Measurements from ENCODE around the gene NPRL2.

Gene NPRL2

DNA sequence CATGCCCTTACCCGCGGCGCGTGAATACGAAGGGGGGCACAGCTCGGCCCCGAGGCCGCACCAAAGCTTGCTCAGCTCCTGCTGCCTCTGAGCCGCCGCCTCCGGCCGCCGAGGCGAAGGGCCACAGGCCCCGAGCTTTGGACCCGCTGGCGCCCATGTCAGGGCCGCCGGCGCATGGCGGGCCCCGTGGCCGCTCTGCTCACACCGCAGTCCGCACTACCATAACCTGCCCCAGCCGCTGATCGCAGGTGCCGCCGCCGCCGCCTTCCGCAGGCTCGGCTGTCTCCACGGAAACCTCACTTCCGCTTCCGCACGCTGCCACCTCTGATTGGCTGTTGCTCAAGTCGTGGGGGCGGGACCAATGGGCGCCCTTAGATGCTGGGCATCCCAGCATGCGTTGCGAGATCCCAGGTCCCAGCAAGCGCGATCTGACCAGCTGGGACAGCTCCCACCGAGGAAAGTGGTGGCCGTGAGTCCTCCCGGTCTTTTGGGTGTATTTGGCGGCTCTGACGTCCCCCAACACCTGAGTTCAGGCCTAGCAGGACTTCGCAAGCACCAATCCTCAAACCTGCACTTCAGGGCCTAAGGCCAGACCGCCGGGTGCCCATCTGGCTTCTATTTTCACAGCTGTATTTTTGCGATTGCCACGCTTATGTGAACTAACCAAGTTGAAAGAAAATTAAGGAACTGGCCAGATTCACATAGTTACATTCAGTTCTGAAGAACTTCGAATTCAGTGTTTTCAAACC lies 22.5 kb downstream of the NPRL2 start, which contains the start of gene TUSC2:
TSS of gene TUSC2 (minus strand) at position 281 of the 749 bp plus-strand sequence. CDS start at position 157, 124 bp downstream.
- peak; percentile 87 to 91 for DNase-seq (ENCODE audit: low read depth in 2 of 2, low spot score in 1 of 2)

DNA sequence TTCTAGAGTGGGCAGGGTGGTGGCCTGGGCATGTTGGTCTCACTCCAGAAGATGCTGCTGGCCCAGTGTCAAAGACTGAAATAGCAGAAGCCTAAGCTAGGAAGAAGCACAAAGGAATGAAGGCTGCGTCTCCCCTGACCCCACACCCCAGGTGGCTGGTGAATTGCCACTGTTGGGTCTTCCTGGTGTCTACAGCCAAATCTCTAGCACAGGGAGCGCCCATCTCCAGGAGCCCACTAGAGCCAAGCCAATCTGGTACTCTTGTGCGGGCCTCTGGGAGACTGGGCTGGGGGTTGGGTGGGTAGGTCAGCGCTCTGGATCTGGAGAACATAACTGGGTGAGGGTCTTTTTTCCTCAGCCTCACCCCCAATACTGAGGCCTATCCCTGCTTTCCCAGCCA lies 23.4 kb downstream of the NPRL2 start:
- DNase-seq (ENCODE audit: low read depth in 2 of 2, low spot score in 1 of 2): no peak

DNA sequence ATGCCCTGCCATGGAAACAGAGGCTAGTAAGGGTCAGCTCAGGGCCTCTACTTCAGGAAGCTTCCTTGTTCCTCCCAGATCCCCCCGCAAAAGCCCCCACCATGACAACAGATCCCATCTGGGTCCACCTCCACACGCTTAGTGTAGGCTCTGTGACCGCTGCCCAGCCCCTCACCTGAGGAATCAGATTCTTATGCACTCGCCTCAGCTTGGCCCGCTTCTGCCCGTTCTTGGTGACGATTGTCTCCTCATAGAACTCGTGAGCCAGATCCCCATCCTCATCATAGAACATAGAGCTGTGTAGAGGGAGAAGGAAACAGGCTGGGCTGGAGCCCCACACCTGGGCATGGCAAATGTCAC lies 24.4 kb downstream of the NPRL2 start:
- no peak for DNase-seq (ENCODE audit: low read depth in 2 of 2, low spot score in 1 of 2)

DNA sequence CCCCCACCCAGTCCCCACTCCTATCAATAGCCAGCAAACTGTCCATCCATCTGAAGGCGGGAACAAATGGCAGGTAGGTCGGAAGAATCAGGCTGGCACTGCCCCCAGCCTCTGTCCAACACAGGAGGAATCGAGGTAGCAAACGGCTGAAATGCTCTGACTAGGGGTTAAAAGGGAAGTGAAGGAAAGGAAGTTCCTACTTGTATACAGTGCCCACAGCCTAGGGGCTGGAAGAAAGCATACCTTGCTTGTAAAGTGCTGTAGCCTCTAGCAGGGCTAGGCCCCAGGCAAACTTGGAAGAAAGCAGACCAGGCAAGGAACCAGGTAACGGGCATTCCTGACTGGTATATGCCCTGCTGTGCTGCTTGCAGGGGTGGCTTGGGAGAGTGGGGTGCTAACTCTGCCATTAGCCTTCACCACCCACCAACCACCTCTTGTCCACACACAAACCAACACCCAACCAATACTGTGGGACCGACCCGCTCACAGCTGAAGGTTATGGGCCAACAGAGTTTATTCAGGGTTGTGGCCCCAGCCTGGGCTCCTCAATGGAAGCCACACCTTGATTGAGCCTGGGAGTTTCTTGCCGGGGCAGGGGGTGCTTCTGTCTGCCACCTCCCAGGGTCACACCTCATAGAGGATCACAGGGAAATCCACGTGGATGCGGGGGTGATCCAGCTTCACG lies 24.9 kb downstream of the NPRL2 start:
- DNase-seq (ENCODE audit: low read depth in 2 of 2, low spot score in 1 of 2): no peak

DNA sequence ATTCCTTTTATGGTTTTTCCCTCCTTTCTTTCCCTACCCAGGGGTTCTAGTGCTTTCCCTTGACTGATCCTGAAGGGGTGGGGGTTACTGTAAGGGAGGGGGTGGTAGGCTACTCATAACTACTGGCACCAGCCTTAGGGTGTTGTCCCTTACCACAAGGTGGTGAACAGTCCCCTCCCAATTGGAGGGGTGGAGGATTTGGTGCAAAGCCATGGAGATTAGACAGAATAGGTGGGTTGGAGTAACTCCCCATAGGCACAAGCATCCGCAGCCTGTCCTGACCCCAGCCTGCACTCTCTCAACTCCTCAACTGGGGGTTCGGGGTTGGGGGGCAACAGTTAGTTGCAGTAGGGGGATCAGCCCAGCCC lies 25.5 kb downstream of the NPRL2 start:
- DNase-seq (ENCODE audit: low read depth in 2 of 2, low spot score in 1 of 2): no peak

DNA sequence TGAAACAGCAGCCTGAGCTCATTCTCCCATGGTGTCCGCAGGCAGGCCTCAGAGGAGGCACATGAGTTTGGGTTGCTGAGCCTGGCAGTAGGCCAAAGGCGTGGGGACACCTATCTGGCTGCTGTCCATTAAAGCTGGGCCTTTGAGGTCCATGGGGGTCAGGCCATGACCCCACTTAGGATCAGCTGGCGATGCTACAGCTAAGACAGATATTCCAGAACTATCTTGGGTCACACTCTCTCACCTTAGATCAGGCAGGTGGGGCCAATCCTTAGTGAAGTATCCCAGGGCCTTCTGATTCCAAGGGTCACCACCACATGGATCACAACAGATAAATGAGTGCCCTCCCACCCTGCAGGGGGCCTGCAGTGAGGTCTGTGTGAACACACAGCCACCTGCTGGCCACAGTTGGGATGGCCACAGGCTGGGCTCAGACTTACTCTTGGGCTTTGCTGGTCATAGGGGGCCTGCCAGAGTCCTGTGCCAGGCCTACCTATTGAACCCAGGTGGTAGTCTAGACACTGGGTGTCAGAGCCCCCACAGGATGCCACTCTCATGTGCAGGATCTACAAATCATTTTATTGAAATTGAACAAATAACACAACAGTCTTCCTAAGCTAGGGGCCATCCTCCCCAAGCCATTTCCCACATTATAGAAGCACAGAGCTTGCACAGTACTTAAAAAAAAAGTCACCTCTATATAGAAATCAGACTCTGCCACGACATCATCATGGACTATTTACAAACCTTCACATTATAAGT lies 26.0 kb downstream of the NPRL2 start:
- no peak for DNase-seq (ENCODE audit: low read depth in 2 of 2, low spot score in 1 of 2)

DNA sequence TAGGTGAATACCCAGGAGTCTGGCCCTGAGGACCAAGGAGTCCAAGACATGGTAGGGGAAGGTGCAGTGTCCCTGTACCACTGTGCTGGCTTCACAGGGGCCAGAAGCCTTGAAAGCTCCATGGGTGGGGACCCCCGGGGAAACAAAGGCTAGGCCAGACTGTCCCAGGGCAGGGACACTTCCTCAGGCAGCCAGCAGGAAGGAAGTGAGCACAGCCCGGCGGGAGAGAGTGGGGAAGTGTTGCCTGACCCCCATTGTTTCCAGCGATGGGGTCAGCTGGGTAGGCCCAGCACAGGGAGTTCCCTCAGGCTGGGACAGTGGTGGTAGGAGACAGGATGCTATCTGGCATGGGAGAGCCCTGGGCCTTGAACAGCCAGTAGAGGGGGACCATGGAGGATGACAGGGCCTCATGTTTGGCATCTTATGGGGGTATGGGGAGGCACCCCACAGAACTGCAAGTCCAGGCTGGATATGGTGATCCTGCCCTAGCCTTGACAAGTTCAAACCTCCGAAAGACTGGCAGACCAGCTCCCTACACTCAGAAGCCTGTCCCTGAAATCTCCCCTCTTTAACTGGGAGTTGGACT lies 26.9 kb downstream of the NPRL2 start:
- DNase-seq (ENCODE audit: low read depth in 2 of 2, low spot score in 1 of 2): no peak

DNA sequence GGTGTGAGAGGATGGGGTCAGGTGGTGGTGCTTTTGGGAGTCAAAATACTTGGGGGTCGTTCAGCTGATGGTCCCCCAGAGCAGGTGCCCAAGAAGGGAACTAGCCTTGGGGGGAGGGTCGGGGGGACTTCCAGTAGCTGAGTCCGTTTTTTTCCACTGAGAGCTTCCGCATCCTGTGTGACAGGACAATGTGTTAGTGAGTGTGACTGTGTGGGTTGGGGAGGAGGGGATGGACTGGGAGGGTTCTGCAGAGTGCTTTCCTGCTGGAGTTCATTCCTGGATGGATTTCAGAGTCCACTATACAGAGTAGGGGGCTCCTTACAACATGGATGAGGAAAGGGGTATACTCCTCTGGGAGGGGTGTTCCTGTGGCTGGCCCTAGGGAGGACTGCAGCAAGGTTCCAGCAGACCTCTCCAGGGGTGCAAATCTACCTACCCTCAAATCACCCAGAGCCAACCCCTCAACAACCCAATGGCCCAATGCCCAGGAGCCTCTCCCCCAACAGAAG lies 27.4 kb downstream of the NPRL2 start:
- no peak for DNase-seq (ENCODE audit: low read depth in 2 of 2, low spot score in 1 of 2)

DNA sequence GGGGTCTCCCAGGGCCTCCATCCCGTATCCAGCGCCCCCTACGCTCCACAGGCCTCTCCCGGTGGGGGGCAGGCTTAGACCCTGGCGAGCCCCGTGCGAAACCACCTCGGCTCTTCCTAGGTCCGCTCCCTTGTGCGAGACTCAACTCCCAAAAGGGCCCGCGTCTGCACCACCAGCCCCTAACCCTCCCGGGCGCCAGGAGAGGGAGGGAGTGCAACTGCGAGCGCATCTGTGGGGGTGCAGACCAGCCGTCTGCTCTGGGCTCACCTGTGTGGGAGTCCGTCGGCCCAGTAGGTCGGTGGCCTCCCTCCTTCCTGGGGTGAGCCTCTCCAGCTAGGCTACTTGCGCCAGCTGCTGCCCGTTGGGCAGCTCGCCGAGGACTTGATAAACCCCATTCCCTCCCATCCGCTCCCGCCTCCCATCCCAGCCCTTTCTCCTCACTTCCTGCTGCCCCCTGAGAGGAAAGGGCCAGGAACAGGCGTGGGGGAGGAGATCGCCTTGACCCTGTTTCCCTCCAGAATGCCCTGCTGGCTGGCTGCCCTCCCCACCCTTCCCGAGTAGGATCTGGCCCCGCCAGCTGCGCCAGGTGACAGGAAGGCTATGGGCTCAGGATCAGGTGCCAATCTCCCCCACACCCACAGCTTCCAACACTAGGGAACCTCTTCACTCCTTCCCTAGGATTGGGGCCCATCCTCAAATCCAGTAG lies 28.0 kb downstream of the NPRL2 start, which contains the start of gene HYAL2:
TSS of gene HYAL2 (minus strand) at position 360 of the 706 bp plus-strand sequence. CDS start 2,256 bp downstream, outside the sequence.
- DNase-seq (ENCODE audit: low read depth in 2 of 2, low spot score in 1 of 2): no peak

DNA sequence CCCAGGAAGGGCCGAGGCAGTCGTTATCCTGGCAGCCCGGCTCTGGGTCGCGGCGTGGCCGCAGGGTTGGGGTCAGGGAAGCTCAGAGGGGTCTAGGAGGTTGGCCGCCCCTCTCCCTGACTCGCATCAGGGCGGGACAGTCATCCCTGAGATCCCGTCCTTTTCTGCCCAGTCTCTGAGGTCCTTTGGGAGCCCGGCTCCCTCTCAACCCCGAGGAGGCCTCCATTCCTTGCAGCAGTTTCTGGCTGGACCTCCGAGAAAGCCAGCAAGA lies 28.5 kb downstream of the NPRL2 start:
- no peak for DNase-seq (ENCODE audit: low read depth in 2 of 2, low spot score in 1 of 2)

DNA sequence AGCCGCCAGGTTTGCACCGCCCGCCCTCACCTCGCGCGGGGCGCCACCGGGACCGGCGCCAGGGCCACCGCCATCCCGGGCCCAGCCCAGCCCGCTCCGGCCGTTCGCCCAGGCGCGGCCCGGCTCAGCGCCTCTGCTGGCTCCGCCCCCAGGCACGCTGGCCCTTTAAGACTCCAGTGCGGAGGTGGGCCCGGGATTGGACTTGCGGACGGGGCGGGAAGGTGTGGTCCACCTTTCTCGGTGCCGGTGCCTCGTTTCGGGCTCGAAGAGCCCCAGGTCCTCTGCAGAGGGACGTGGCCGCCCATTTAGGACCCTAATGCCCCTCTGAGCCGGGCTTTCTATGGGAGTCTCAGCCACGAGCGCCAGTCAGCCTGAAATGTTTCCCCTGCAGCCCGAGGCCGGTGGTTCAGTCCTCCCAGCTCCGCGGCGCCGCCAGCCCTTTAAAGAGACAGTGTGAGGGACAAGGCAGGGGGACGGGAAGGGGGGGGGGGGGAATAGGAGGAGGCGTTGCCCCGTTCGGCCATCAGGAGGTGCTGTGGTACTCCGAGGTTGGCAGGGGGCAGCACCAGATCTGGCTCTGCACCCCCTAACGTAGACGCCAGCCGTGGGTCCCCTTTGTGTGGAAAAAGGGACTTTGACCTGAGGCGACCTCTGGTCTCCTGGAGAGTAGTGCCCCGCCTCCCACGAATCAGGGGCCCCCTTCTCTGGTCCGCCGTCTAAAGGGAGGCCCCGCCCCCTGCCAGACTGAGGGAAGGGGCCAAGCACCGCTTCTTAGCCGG lies 29.1 kb downstream of the NPRL2 start:
- DNase-seq (ENCODE audit: low read depth in 2 of 2, low spot score in 1 of 2): peak; percentile 52 to 63

DNA sequence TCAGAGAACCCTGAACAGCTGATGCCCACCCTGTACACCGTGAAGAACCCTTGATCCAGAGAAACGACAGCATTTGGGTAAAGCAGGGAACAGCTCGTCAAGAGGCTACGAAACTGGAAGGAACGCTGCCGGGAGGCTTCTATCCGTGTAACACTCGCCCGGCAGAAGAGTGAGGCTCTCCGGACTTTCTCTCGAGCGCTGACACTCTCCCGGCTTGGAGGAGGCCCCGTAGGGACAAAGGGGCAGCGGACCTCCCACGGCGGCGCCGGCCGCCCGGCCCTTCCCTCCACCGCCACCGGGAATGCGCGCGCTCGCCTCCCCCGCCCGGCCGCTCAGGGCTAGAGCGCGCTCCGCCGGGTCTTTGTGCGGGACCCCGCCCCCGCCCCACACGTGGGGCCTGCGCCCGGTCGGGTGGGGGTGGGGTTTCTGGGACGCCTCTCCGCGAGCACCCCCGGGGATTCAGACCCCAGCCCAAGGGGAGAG lies 29.7 kb downstream of the NPRL2 start:
- no peak for DNase-seq (ENCODE audit: low read depth in 2 of 2, low spot score in 1 of 2)

DNA sequence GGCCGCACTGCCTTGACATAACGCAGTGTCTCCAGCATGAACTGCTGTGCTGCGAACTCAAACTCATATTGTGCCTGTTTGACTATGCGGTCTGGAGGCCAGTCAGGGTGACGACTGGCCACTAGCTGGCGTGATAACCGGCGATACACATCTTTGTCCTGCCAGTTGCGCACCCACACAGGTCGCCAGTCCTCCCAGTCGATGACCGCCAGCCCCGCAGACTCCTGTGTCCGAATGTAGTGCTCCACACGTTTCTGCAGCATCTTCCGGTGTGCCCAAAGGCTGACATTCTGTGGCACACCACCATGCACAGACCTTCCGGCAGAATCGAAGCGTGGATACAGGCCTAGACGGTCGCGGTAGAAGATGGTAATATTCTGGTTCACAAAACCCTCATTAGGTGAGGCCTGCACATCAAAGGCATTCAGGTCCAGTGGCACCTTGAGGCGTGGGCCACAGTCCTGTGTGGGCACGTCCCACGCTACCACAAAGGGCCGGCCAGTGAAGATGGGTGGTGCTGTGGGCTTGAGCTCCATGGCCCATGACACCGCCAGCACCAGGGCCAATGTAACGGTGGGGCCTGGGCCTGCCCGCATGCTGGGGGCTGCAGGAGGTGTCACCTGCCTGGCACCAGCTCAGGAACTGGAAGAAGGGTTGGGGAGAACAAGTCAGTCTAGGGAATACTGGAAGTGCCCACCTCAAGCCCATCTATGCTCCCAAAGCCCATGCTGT lies 30.5 kb downstream of the NPRL2 start:
- DNase-seq (ENCODE audit: low read depth in 2 of 2, low spot score in 1 of 2): no peak

DNA sequence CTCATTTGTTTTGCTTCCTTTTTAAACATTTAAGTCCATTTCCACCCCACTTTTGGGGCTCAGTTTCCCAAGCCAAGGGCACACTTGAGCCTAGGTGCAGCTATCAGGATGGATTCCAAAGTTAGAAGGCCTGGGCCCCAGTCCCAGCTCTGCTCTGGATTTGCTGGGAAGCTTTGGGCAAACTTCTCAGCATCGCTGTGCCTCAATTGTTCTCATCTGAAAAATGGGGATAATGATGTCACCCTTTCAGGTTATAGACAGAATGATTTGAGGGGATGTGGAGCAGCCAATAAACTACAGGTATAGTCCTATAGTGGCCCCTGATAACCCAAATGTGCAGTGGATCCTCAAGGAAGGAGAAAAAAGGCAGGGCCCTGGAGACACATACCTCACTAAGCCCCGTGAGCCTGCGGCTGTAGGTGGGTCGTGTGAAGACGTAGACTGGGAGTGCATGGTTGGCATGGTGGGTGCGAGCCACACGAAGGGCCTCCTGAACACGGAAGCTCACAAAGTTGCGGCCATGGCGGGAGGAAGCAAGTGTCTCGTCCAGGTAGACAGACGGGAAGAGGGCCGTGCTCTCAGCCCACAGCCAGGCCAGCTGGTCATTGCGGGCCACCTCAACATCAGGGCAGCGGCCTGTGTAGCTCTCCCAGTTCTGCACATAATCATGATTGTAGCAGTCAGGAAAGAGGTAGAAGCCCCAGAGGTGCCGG lies 31.2 kb downstream of the NPRL2 start:
- no peak for DNase-seq (ENCODE audit: low read depth in 2 of 2, low spot score in 1 of 2)

DNA sequence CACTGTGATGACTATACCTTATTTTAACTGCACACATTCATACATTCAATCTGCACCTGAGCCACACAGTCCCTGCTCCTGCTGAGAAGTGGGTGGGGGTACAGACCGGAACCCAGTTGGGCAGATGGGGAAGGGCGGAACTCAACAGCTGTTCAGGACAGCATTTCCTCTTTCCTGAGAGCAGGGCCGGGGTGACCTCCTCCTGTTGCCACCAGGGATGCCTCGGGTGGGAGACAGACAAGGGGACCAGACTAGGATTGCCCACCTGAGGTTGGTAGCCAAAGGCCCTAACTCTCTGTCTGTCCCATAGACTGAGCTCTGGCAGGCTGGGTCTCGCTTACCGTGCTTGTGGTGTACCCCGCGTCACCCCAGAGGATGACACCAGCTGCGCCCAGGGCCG lies 32.0 kb downstream of the NPRL2 start:
- DNase-seq (ENCODE audit: low read depth in 2 of 2, low spot score in 1 of 2): no peak

DNA sequence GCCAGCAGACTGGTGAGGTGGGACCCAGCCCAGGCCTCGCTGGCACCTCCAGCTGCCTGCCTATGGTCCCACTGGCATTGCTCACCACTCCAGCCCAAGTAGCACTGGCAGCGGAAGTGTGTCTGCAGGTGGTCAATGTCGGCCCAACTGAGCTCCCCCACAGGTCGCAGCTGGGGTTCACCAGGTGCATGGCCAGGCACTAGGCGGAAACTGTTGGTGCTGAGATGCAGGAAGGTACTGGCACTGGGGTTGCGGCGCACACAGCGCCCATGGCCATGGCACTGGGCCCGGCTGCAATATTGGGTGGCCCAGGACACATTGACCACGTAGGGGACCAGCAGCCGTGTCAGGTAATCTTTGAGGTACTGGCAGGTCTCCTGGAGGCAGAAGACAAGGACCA lies 32.4 kb downstream of the NPRL2 start:
- DNase-seq (ENCODE audit: low read depth in 2 of 2, low spot score in 1 of 2): no peak

DNA sequence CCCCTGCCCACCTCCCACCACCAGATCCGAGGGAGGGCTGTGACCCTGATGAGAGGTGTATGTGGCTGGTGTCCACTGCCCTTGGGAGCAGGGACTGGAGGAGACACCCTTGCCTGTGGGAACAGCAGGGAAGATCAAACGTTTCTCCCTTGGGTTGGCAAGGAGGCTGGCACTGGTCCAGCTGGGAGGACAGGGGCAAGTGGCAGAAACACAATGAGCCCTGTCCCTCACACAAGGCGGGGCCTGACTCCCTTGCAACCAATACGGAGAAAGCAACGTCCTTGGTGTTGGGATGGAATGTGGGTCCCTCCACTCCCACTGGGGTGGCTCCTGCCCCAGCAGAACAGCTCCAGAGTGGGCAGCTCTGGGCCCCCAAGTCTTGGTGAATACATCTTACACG lies 33.3 kb downstream of the NPRL2 start:
- no peak for DNase-seq (ENCODE audit: low read depth in 2 of 2, low spot score in 1 of 2)

DNA sequence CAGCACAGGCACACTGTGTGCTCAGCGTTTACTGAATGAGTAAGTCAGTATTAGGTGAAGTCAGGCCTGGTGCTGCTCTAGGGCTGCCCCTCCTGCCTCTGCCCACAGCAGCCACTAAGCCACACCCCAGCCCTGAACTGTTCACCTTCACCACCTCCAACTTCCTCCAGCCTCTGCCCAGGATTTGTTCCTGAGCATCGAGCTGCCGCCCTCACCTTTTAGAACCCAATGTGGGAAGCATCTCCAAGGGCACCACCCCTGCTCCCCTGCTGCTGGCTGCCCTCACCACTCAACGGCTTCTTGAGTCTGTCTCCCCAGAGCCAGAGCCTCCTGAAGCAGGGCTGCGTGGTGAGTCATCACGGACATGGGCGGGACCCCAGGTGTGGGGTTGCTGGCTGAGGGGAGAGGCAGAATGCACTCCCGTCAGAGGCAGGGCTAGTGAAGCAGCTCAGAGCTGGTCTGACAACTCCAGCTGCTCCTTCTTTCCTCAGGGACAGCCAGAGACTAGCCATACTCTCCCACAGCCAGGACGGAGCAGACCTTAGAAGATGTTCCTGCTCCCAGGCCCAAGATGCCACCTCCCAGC lies 33.8 kb downstream of the NPRL2 start:
- no peak for DNase-seq (ENCODE audit: low read depth in 2 of 2, low spot score in 1 of 2)

All from stimulated activated CD8-positive, alpha-beta memory T cell treated with anti-CD3 and anti-CD28 coated beads, Interleukin-4, amount 100 ng/mL, for 1 hour (primary cell).